Brain microvascular endothelial cell (primary cell): ENCODE results near the gene TRMT112.

Experiments
- DNase-seq: peaks from one replicate; pipeline ENCODE4 v3.0.0-alpha.2; 2020
- H3K27ac ChIP-seq: fragments of 250-450 bp; sonication (Bioruptor Pico); 2 replicates; pipeline ENCODE4 v1.5.1; 2020; ENCODE audit warnings: mild to moderate bottlenecking, moderate library complexity
- H3K27me3 ChIP-seq: fragments of 250-450 bp; sonication (Bioruptor Pico); replicated peaks from 2 replicates; pipeline ENCODE4 v1.5.1; 2020; ENCODE audit warnings: mild to moderate bottlenecking
- H3K36me3 ChIP-seq: fragments of 250-450 bp; sonication (Bioruptor Pico); replicated peaks from 2 replicates; pipeline ENCODE4 v1.5.1; 2020; ENCODE audit warnings: mild to moderate bottlenecking
- H3K4me3 ChIP-seq: 2 replicates; pipeline ENCODE4 v1.5.1; 2011; ENCODE audit warnings: low read depth, mild to moderate bottlenecking, control low read depth, low read length, moderate library complexity
- CTCF ChIP-seq: IDR thresholded peaks from 2 replicates; pipeline ENCODE4 v1.5.1; 2011; ENCODE audit warnings: low read depth, mild to moderate bottlenecking, moderate library complexity, low read length, control low read depth, inconsistent platforms; ENCODE audit errors: missing control alignments
- in situ Hi-C: cut with HindIII; loops from 2 replicates; pipeline ENCODE4 v1.10.0; 2017; ENCODE audit warnings: low sequenced_read_pairs, low pct_ligation_motif_present

The TRMT112 gene

GRCh38 chr11:64321533-64321932, 4.2 kb upstream of the TRMT112 start:
- no peak overlapping the region for H3K4me3 ChIP-seq
- no peak overlapping the region for H3K27ac ChIP-seq
- peaks cover 21% of the 10 kb centered on the region for H3K36me3 ChIP-seq
- no peak for DNase-seq
- no peaks in the 10 kb centered on the region for H3K27me3 ChIP-seq
- in situ Hi-C loops, result no loop called here
- no peak for TF ChIP-seq CTCF

- in situ Hi-C loops, result no loop called here
- Histone ChIP-seq H3K36me3 (peaks cover 21% of the 10 kb centered on the region), H3K4me3 (no peak overlapping the region), H3K27me3 (no peaks in the 10 kb centered on the region), H3K27ac (no peak overlapping the region)
- no peak for DNase-seq
- TF ChIP-seq CTCF, result no peak
These were observed 3.7 kb upstream of the TRMT112 start for GRCh38 chr11:64321026-64321425.

- Histone ChIP-seq H3K36me3 (peaks cover 22% of the 10 kb centered on the region), H3K27ac (no peak overlapping the region), H3K4me3 (no peak overlapping the region), H3K27me3 (no peaks in the 10 kb centered on the region)
- no peak for TF ChIP-seq CTCF
- no peak for DNase-seq
- in situ Hi-C loops, result no loop called here
These were observed 3.2 kb upstream of the TRMT112 start for GRCh38 chr11:64320556-64320955.

- in situ Hi-C loops, result no loop called here
- DNase-seq, result no peak
- H3K27ac ChIP-seq, result no peak overlapping the region
- H3K27me3 ChIP-seq, result no peaks in the 10 kb centered on the region
- H3K4me3 ChIP-seq, result peak overlapping the region; percentile 94
- no peak for TF ChIP-seq CTCF
- H3K36me3 ChIP-seq, result peaks cover 34% of the 10 kb centered on the region
These were observed 1.7 kb upstream of the TRMT112 start for GRCh38 chr11:64318766-64319761.

- peak within 1 kb of the TSS; percentile 94 for H3K4me3 ChIP-seq
- DNase-seq, result peak; percentile 94
- H3K27me3 ChIP-seq, result no peaks in the 10 kb centered on the region
- in situ Hi-C loops, result no loop called here
- TF ChIP-seq CTCF, result peak; percentile 32
- peak within 1 kb of the TSS; percentile 94 for H3K27ac ChIP-seq
- peaks cover 34% of the 10 kb centered on the region for H3K36me3 ChIP-seq
These were observed 804 bp upstream of the TRMT112 start, which contains the start of gene PRDX5 for GRCh38 chr11:64317961-64318765. Gene PRDX5 (plus strand): TSS chr11:64318121. CDS start chr11:64318216, 95 bp downstream.
